NCI-H69 (cell line): ENCODE results near the gene ETS2.

Experiments
- DNase-seq: peaks from one replicate; lab custom pipeline; 2025; lab: John Stamatoyannopoulos, UW

The ETS2 gene

GRCh38 chr21:38777531-38777930, 28.2 kb upstream of the ETS2 start:
- DNase-seq = no peak

GRCh38 chr21:38780879-38781278, 24.9 kb upstream of the ETS2 start:
- no peak for DNase-seq

DNA sequence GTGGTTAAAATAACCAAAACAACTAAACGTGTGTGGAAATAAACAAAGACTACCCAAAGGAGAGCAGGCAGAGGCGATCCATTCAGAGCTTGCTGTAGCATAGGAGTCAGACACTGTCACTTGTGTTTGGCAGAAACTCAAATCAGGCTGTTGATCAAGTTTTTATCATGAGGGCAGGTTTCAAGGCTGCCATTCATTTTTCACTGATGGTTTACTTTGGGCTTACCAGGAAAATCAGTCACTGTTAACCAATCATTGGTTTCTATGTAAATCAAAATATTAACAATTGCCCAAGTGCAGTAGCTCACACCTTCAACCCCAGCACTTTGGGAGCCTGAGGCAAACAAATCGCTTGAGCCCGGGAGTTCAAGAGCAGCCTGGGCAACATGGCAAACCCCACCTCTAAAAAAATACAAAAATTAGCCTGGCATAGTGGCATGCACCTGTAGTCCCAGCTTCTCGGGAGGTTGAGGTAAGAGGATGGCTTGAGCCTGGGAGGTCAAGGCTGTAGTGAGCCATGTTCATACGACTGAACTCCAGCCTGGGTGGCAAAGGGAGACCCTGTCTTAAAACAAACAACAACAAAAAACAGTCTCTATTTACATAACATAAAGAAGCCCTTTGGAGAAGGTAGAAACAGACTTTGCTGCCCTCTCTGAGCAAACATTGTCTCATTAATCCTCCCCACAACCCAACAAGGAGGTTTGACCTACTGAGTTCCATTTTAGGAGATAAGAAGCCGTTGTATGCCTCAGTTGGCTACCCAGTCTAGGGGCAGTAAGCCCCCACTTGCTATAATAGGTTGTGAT, 21.1 kb upstream of the ETS2 start:
- DNase-seq = no peak

DNA sequence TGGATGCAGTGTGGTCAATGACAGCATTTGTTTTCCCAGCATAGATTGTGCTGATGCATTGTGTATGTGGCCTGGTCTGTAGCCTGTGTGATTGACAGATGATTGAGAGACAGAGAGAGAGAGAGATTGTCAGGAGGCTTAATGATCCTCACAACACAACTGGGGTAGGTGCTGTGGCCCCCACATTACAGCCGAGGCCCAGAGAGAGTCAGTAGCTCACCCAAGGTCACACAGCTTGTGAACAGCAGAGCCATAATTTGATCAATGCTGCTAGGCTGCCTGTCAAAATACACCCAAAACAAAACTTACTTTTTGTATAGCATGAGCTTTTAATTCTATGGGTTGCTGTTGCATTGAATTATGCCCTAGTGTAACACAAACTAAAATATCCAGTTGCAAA, 20.2 kb upstream of the ETS2 start:
- no peak for DNase-seq

DNA sequence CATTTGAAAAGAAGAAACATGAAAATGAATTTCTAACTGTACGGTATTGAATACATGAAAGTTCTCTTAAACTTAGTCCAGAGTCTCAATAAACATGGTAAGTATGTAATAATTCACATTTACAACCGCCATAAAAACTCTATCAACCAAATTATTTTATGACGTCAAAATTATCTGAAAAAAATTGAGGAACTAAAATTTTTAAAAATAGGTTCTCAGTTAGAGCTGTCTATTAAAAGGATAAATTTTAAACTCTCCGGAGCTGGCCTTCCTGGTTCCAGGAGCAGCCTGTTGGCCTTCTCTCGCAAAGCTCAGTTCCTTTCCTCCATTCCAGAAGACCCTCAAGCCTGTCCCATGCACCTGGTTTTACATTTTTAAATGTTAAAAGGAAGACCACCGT, 18.7 kb upstream of the ETS2 start:
- DNase-seq = no peak

DNA sequence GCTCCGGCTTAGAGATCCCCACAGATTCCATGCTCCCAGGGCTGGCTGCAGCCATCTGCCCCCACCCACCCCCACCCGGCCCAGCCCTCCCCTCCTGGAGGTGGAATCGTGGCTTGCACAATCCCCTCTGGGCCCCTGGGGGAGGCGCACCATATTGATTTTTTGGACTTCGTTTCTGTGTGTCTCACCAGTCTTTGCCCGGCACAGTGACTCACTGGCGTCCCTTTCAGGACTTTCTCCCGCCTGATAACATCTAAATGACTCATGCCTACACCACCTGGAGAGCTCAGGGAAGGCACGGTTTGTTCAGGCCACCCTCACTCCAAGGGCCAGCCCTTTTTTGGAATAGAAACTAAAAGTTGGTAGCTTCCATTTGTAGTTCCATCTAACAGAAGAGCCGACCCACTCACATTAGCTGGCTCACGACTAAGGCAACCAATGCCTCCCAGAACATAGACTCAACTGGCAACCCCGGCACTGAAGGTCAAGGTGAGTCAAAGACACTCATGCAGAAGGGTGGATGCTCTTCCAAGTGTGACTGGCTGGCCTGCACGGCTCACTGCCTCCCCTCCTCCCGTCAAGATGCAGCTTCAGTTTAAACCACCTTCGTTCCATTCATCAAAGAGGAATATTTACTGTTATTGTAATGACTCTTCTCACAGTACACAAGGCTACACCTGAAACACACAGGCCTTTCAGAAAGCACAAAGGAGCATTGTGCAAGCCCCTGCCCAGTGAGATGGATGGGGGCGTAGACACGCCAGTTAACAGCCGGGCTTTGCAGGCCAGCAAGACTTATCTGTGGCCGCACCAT, 18.1 kb upstream of the ETS2 start:
- DNase-seq = peak; percentile 60

DNA sequence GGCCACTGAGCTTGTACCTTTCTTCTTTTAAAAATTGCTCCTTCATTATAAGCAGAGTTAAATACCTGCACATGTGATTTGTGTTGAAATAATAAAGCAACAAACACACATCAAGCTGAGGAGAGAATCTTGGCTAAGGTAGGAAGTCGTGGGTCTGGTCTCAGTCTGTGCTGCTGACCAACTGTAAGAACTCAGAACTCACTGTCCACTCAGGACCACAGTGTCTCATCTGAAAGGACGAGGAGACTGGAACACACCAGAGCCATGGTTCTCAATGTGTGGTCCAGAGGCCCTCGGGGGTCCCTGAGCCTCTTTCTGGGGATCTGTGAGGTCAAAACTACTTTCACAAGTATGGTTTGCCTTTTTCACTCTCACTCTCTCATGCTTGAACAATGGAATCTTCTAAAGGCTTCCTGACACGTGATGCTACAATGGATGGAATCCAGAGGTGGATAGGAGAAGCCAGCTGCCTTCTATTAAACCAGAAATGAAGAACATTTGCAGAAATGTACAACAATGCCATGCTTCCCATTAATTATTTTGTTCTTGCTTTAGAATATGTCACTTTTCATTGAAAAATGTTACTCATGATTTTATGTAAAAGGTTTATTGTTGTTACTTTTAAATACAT, 17.3 kb upstream of the ETS2 start:
- no peak for DNase-seq

GRCh38 chr21:38789275-38789674, 16.5 kb upstream of the ETS2 start:
- no peak for DNase-seq

DNA sequence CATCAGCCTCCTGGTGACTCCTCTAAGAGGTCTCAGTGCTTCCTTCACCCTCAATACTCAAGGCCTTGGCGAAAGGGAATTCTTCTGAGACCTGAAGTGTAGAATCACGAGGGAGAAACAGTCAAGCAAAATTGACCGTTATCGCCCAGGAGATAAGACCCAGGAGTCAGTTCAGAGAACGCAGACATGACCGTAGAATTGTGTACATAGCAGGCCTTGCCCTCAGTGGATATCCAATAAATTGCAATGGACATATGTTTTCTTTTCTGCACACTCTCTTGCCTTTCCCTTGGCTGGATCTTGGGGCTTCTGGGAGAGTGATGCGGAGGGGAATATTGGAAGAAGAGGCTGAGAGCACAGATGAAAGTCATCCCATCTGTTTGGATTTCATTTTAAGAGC, 15.7 kb upstream of the ETS2 start:
- DNase-seq = no peak

- no peak for DNase-seq
Observed at GRCh38 chr21:38790961-38791360, 14.8 kb upstream of the ETS2 start.

- no peak for DNase-seq
Observed at GRCh38 chr21:38792676-38793459, 12.9 kb upstream of the ETS2 start.

GRCh38 chr21:38793926-38794713, 11.6 kb upstream of the ETS2 start:
- DNase-seq = peak; percentile 28

GRCh38 chr21:38794978-38795377, 10.8 kb upstream of the ETS2 start:
- peak; percentile 27 for DNase-seq

GRCh38 chr21:38795475-38795874, 10.3 kb upstream of the ETS2 start:
- no peak for DNase-seq

GRCh38 chr21:38796424-38796823, 9.3 kb upstream of the ETS2 start:
- DNase-seq = no peak

GRCh38 chr21:38797470-38797869, 8.3 kb upstream of the ETS2 start:
- DNase-seq = no peak

DNA sequence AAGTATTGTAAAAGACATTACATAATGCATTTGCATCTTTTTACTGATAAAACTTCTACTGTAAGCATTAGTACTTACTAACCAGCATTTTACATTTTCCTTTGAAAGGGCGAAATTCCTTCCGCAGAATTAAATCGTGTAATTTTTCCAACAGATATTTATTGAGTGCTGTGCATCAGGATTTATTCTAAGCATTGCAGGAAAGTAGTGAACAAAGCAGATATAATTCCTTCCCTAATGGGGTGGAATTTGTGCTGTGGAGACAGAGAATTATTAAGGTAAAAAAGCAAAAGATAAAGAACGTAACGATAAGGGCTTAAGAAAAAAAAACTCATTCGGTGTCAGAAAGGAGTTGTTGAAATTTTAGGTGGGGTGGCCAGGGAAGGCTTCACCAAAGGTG, 7.6 kb upstream of the ETS2 start:
- DNase-seq = no peak

GRCh38 chr21:38798481-38798882, 7.2 kb upstream of the ETS2 start:
- DNase-seq = peak; percentile 55

GRCh38 chr21:38800046-38800758, 5.5 kb upstream of the ETS2 start:
- DNase-seq = no peak

DNA sequence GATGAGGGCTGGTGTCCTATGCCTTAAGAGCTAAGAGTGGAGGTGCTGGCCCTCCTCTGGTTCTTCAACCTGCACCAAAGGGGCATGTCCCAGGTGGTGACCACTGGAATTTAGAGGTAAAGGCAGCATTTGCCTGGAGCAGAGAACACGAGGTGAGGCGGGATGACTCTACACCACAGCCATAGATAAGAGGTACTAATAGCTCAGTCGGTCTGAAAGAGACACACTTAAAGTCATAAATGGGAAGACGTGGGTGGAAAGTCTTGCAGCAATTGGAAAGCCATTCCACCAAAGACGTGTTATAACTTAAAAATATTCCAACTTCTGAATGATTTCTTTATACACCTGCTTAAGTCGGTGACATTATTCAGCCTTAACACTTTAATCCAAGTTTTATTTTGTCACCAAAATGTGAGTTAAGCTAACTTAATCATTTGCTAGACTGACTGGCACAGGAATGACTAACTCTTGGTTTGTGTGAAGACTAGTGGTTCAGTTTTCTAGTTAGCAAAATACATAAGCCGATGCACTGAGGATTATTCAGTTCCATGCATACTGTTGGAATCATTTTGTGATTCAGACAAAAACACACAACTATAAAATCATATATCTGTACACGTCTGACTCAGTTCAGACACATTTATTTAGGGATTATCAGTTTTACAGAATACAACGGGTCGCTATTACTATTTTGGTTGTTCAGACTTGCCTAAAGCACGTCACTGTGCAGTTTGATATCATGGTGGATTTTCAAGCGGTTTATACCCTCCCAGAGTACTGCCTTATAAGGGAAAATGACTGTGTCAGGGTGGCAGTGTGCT, 4.6 kb upstream of the ETS2 start:
- no peak for DNase-seq
